GM12864 (cell line): Measurements from ENCODE around the gene CCDC71.

ENCODE experiments used
- DNase-seq: peaks from one replicate; pipeline ENCODE4 v3.0.0-alpha.2; 2011; ENCODE audit warnings: low read depth
- H3K4me3 ChIP-seq: 2 replicates; pipeline ENCODE4 v1.5.1; 2011; ENCODE audit warnings: mild to moderate bottlenecking, low read depth, low read length, control low read depth
- TF ChIP-seq, protein P1 (sequence below): IDR thresholded peaks from 2 replicates; pipeline ENCODE4 v1.5.1; 2011; ENCODE audit warnings: low read depth, mild to moderate bottlenecking, moderate library complexity, low read length, control low read depth, inconsistent platforms; ENCODE audit errors: missing control alignments

The CCDC71 gene

DNA sequence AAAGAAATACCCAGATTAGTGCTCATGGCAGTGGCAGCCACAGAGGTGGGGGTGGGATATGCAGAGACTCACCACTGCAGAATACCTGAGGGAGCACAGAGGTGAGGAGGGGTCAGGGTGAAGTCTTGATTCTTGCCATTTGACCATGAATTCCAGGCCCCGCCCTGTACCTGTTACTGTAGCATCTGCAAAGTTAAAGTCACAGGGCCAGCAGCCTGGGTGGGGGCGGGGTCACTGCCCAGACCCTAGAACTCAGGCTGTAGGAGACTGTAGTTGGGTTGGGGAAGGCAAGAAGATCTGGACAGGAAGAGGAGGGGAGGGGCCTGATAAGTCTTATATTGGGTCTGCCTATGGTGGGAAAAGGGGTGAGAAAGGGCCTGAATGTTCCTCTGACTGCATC, 14.5 kb downstream of the CCDC71 start:
- no peak for DNase-seq
- TF ChIP-seq, protein P1, sequence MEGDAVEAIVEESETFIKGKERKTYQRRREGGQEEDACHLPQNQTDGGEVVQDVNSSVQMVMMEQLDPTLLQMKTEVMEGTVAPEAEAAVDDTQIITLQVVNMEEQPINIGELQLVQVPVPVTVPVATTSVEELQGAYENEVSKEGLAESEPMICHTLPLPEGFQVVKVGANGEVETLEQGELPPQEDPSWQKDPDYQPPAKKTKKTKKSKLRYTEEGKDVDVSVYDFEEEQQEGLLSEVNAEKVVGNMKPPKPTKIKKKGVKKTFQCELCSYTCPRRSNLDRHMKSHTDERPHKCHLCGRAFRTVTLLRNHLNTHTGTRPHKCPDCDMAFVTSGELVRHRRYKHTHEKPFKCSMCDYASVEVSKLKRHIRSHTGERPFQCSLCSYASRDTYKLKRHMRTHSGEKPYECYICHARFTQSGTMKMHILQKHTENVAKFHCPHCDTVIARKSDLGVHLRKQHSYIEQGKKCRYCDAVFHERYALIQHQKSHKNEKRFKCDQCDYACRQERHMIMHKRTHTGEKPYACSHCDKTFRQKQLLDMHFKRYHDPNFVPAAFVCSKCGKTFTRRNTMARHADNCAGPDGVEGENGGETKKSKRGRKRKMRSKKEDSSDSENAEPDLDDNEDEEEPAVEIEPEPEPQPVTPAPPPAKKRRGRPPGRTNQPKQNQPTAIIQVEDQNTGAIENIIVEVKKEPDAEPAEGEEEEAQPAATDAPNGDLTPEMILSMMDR, result no peak
- H3K4me3 ChIP-seq, result no peak overlapping the region

DNA sequence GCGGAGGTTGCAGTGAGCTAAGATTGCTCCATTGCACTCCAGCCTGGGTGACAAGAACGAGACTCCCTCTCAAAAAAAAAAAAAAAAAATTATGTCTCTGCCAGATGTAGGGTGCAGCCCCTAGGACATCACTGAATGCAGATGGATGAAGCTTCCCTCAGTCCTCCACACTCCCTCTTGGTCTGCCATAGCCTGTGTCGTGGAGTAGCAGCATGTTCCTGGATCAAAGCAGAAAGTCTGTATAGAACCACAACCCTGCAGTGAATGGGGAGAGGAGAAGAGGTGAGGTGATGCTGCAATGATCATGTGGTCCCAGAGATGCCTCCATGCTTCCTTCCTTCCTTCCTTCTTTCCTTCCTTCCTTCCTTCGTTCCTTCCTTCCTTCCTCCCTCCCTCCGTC, 18.0 kb downstream of the CCDC71 start:
- DNase-seq, result no peak
- no peak overlapping the region for H3K4me3 ChIP-seq
- TF ChIP-seq, protein P1, result no peak

DNA sequence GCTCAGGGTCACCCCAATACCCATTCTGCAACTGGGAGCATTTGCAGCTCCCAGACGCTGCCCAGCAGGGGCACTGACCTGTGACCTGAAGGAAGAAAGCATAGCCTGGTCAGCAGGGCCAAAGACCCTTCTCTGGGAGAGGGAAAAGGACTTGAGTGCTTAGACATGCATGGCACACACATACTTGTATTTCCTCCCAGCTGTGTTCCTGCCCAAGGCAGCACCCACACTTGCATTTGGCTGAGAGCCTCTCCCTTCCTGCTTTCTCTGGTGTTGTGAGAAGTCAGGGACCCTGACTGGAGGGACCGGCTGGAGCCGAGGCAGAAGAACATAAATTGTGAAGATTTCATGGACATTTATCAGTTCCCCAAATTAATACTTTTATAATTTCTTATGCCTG, 26.1 kb downstream of the CCDC71 start:
- no peak for DNase-seq
- TF ChIP-seq, protein P1, result no peak
- H3K4me3 ChIP-seq, result no peak overlapping the region

DNA sequence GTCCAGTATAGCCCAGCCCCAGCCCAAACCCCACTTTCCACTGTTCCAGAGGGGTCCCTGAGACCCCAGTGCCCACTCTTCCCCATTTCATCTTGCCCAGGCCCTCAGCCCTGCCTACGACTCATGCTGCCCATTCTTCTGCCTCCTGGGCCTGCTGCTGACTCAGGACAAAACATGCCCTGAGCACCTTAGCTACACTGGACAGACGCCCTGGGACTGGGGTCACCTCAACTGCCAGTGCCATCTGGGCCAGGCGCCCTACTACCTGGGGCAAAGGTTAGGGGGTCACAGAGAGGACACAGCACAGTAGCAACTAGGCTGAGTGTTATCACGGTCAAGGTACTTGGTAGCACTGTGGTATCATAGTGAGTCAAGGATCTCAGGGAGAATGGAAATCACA, 30.6 kb downstream of the CCDC71 start:
- DNase-seq, result no peak
- TF ChIP-seq, protein P1, result no peak
- H3K4me3 ChIP-seq, result no peak overlapping the region

DNA sequence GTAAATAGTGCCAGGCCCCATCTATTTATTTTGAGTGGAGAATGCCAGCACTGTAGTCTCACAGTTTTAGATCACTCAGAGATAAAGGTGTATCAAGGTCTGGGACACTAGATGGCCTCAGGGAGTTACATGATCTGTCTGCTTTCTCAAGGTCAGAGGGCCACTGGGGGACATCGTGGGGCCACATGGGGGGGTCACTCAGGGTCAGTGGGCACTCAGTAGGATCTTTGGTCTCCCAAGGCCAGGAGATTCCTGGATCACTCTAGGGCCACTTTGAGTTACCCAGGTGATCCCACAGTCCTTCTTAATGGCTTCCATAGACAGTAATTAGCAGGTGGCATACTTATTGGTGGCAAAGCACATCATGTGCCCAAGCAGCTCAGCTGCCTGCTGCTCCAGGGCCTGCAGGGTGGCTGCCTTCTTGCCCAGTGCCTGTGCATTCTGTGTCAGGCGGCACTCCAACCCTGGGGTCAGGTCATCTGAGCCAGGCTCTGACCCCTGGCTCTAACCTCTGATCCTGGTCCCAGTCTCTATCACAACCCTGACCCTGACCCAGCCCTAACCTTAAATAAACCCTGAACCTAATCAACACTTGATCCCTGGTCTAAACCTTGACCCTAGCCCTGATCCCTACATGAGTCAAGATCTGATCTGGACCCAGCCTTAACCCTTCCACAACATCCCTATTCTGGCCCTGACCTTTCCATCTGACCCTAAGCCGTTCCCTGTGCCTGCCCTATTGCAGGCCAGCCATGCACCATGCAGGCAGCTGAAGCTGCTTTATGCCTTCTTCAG, 31.5 kb downstream of the CCDC71 start:
- TF ChIP-seq, protein P1, result peak; percentile 14
- no peak overlapping the region for H3K4me3 ChIP-seq
- DNase-seq, result no peak

DNA sequence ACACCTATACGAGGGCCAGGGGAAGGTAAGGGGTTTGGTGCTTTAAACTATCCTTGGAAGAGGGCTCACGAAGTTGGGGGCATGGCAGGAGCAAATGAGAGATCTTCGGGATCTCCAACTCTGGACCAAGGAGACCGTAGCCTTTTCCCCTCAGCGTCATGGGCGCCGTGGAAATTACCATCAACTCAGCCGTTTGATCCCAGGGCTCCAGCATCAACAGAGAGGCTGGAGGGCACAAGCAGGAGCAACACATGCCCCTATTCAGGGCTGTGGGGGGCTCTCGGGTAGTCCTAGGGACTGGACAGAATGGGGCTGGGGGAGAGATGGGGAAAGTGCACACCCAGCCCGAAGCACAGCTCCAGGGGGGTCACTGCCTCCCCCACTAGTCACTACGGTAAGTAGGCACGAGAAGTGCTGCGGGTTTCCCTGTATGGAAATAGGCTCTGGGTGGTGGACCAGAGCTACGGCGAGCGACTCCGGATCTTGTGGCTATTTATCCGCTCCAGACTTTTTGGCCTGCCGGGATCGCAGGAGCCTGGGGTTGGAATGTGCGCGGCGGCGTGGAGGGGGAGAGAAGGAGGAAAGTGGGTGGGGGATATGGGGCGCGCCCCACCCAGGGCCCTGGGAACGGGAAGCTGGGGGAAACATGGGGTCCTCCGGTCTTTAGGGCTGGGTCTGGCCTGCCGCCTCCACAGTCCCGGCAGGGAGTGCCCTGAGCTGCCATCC, 32.7 kb downstream of the CCDC71 start:
- no peak for DNase-seq
- no peak overlapping the region for H3K4me3 ChIP-seq
- TF ChIP-seq, protein P1, result no peak
